Measurements from ENCODE around the gene ITPKB.

The ITPKB gene

GRCh38 chr1:226688808-226689207 lies 50.3 kb downstream of the ITPKB start:
- peaks cover 52% of the 10 kb centered on the region for H3K79me2 ChIP-seq (ENCODE audit: insufficient read depth, low read length)
- TF ChIP-seq EZH2 (IDR thresholded peaks at IDR 0.05; ENCODE audit: borderline replicate concordance, low read depth, low read length, severe bottlenecking), result no peak
- no peak for TF ChIP-seq CTCF (IDR thresholded peaks at IDR 0.05; ENCODE audit: borderline replicate concordance, extremely low read depth, low read length, poor library complexity, severe bottlenecking)
- H3K27me3 ChIP-seq (ENCODE audit: insufficient read depth, low read length, poor library complexity), result no peaks in the 10 kb centered on the region
- no peak for DNase-seq
- no peak for ATAC-seq (ENCODE audit: insufficient read depth, low read depth)
- H3K9ac ChIP-seq (ENCODE audit: low read depth, low read length), result no peak overlapping the region
- peaks cover 41% of the 10 kb centered on the region for H3K36me3 ChIP-seq (ENCODE audit: insufficient read depth, low read length)
- no peak overlapping the region for H3K27ac ChIP-seq (ENCODE audit: low read length)
- no peak overlapping the region for H2AFZ ChIP-seq (ENCODE audit: low read depth, low read length)
- H3K9me3 ChIP-seq (ENCODE audit: insufficient read depth, low read length, severe bottlenecking), result no peaks in the 10 kb centered on the region
- no peak overlapping the region for H3K4me2 ChIP-seq (ENCODE audit: insufficient read depth, low read length)
- no peak overlapping the region for H3K4me3 ChIP-seq (ENCODE audit: low read depth in 1 of 2, low read length in 2 of 2)
- H3K4me1 ChIP-seq (ENCODE audit: insufficient read depth, low read length), result no peaks in the 10 kb centered on the region
- peaks cover 22% of the 10 kb centered on the region; the same call in 1 of the 2 replicates for H4K20me1 ChIP-seq (ENCODE audit: insufficient read depth, low read length)

- no peak overlapping the region for H3K4me3 ChIP-seq (ENCODE audit: low read depth in 1 of 2, low read length in 2 of 2)
- TF ChIP-seq CTCF (IDR thresholded peaks at IDR 0.05; ENCODE audit: borderline replicate concordance, extremely low read depth, low read length, poor library complexity, severe bottlenecking), result no peak
- H3K9me3 ChIP-seq (ENCODE audit: insufficient read depth, low read length, severe bottlenecking), result no peaks in the 10 kb centered on the region
- no peak overlapping the region for H3K4me2 ChIP-seq (ENCODE audit: insufficient read depth, low read length)
- H3K27me3 ChIP-seq (ENCODE audit: insufficient read depth, low read length, poor library complexity), result no peaks in the 10 kb centered on the region
- no peak for ATAC-seq (ENCODE audit: insufficient read depth, low read depth)
- H3K4me1 ChIP-seq (ENCODE audit: insufficient read depth, low read length), result no peaks in the 10 kb centered on the region
- H3K36me3 ChIP-seq (ENCODE audit: insufficient read depth, low read length), result peaks cover 40% of the 10 kb centered on the region
- H3K27ac ChIP-seq (ENCODE audit: low read length), result no peak overlapping the region
- no peak overlapping the region for H3K9ac ChIP-seq (ENCODE audit: low read depth, low read length)
- H2AFZ ChIP-seq (ENCODE audit: low read depth, low read length), result no peak overlapping the region
- DNase-seq, result no peak
- H3K79me2 ChIP-seq (ENCODE audit: insufficient read depth, low read length), result peaks cover 58% of the 10 kb centered on the region
- H4K20me1 ChIP-seq (ENCODE audit: insufficient read depth, low read length), result peaks cover 22% of the 10 kb centered on the region; the same call in 1 of the 2 replicates
These were observed 50.9 kb downstream of the ITPKB start for GRCh38 chr1:226688056-226688748.

- Histone ChIP-seq H4K20me1 (ENCODE audit: insufficient read depth, low read length) (peaks cover 22% of the 10 kb centered on the region; the same call in 1 of the 2 replicates), H3K27me3 (ENCODE audit: insufficient read depth, low read length, poor library complexity) (no peaks in the 10 kb centered on the region), H3K4me1 (ENCODE audit: insufficient read depth, low read length) (no peaks in the 10 kb centered on the region), H3K79me2 (ENCODE audit: insufficient read depth, low read length) (peaks cover 60% of the 10 kb centered on the region), H2AFZ (ENCODE audit: low read depth, low read length) (no peak overlapping the region), H3K27ac (ENCODE audit: low read length) (0 out of 2 replicates have a peak overlapping the region, but pooled peaks have one; percentile 8), H3K4me2 (ENCODE audit: insufficient read depth, low read length) (no peak overlapping the region), H3K9me3 (ENCODE audit: insufficient read depth, low read length, severe bottlenecking) (no peaks in the 10 kb centered on the region), H3K9ac (ENCODE audit: low read depth, low read length) (no peak overlapping the region), H3K36me3 (ENCODE audit: insufficient read depth, low read length) (peaks cover 32% of the 10 kb centered on the region), H3K4me3 (ENCODE audit: low read depth in 1 of 2, low read length in 2 of 2) (no peak overlapping the region)
- DNase-seq, result no peak
- ATAC-seq (ENCODE audit: insufficient read depth, low read depth), result 0 out of 3 replicates have a peak, but pooled peaks have one; percentile 42
- peak; percentile 47 for TF ChIP-seq CTCF (IDR thresholded peaks at IDR 0.05; ENCODE audit: borderline replicate concordance, extremely low read depth, low read length, poor library complexity, severe bottlenecking)
- TF ChIP-seq EZH2 (IDR thresholded peaks at IDR 0.05; ENCODE audit: borderline replicate concordance, low read depth, low read length, severe bottlenecking), result no peak
These were observed 51.7 kb downstream of the ITPKB start for GRCh38 chr1:226687426-226687825.

Data from DND-41 (cell line).